Activated T-cell treated with anti-CD3 and anti-CD28 coated beads for 1 hour (primary cell): Measurements from ENCODE around the gene ANAPC16.
"Not testable (repeated sequence)": the region's sequence is repeated elsewhere in the genome, so short reads cannot be mapped to it uniquely, and the experiment has no call there.

Experiments used
- DNase-seq: peaks from one replicate; pipeline ENCODE4 v3.0.0-alpha.2; 2020; ENCODE audit warnings: low read depth

ANAPC16 gene

GRCh38 chr10:72263613-72264241 is 47.9 kb downstream of the ANAPC16 start:
- no peak for DNase-seq

DNA sequence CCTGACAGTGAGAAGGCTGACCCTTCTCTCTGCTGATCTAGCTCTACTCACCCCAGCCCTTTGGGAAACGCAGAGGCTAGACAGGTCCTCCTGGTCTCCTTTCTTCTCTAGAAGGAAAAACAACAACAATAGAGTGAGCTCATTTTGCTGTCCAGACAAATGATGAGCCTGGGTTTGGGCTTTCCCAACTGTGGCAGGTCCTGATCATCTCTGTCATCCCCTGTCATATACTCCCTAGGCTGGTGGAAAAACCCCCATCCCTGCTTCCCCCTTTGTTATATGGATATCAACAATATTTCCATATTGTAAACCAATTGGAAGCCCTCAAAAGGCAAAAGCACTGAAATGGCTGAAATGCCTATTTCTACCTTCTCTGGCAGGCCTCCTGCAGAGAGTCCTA is 48.7 kb downstream of the ANAPC16 start:
- no peak for DNase-seq

GRCh38 chr10:72265508-72265907 is 49.7 kb downstream of the ANAPC16 start:
- no peak for DNase-seq

GRCh38 chr10:72265990-72266865 is 50.4 kb downstream of the ANAPC16 start:
- DNase-seq: no peak

- DNase-seq: no peak
Observed at GRCh38 chr10:72267381-72267780, 51.6 kb downstream of the ANAPC16 start.

DNA sequence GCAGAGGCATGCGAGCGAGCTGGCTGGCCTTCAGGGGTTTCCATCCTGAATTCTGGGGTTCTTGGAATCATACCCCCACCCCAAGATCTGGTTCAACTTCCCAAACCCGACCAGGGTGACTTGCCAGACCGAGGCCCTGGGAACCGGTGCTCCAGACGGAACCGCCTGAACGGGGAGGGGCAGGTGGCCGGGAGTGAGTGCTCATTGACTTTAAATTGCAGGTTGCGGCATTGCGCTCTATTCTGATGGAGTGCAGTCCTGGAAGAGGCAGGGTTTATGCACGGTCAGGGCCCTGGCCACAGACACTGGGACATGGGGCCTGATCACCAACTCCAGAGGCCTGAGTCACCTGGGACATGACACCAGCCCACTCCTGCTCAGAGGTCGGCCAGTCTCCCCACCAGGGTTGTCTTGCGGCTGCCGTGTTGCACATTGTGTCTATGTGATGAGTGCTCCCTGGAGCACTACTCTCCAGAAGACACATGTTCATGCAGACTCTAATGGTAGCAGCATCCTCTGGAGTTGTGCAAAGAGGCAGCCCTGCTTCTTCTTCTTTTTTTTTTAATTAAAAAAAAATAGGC is 52.1 kb downstream of the ANAPC16 start:
- no peak for DNase-seq

DNA sequence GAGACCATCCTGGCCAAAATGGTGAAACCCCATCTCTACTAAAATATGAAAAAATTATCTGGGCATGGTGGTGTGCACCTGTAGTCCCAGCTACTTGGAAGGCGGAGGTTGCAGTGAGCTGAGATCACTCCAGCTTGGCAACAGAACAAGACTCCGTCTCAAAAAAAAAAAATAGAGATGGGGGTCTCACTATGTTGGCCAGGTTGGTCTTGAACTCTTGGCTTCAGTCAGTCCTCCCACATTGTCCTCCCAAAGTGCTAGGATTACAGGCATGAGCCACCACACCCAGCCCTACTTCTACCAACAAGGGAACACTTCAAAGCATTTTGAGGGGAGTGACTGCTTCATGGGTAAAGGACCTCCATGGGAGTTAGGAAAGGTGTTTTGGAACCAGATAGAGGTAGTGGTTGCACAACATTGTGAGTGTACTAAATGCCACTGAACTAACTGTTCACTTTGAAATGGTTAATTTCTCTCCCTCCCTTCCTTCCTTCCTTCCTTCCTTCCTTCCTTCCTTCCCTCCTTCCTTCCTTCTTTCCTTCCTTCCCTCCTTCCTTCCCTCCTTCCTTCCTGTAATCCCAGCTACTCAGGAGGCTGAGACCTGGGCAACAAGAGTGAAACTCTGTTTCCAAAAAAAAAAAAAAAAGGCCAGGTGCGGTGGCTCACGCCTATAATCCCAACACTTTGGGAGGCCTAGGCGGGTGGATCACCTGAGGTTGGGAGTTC is 52.8 kb downstream of the ANAPC16 start:
- not testable (repeated sequence) for DNase-seq

DNA sequence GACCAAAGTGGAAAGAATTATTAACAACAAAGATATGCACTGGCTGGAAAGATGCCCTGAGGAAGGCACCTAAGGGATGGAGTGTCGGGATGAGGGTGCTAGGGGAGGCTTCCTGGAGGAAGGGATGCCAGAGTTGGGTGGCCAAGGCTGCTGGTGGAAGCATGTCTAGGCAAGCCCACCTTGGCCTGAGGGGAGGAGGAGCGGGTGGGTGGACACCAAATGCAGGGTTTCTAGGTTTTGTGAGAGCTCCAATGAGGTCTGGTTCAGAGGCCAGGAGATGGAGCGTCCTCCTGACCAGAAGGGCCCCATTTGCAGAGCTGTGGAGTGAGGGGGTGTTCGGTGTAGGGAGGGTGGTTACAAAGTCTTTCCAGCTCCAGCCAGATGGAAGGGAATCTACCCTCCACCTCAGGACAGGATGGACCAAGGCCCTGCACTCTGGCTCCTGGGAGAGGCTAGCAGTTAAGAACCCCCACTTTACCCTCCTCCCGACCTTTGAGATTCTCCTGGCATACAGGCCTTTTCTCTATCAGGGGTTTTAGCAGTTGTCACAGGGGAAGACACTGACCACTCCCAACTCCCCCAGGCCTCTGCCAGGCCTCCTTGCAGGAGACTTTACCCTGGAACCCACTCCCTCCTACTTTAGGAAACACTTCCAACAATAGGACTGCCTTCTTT is 54.9 kb downstream of the ANAPC16 start:
- DNase-seq: no peak

GRCh38 chr10:72272689-72273409 is 57.0 kb downstream of the ANAPC16 start:
- no peak for DNase-seq

DNA sequence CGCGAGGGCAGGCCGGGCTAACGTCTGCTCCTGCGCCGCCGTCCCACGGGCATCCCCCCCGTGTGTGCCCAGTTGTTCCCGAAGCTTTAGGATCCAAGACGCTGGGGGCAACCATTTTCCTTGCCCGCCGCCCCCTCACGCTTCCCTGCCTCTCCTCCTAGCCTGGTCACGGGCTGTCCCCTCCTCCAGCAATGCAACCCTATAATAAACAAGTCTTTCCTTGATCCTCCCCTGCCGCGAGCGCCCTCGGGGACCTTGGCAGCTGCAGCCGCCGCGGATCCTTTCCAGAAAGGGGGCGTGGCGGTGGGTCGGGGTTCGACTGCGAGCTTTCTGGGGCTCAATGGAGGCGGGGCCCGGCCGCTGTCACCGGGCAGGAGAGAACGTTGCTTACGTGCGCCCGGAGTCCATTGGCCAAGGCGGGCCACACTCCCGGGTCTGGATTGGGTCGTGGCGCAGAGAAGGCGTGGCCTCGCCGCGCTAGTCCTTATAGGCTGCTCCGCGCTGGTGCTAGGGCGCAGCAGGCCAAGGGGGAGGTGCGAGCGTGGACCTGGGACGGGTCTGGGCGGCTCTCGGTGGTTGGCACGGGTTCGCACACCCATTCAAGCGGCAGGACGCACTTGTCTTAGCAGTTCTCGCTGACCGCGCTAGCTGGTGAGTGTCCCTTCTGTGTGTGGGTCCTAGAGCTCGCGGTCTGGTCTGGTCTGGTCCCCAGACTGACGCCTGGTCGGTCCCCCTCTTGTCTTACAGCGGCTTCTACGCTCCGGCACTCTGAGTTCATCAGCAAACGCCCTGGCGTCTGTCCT is 57.8 kb downstream of the ANAPC16 start, which contains the start of gene DDIT4:
Gene DDIT4 (plus strand): TSS at position 515 of the 803 bp plus-strand sequence. CDS start 293 bp downstream, outside the sequence.
- peak; percentile 93 for DNase-seq

- no peak for DNase-seq
Observed at GRCh38 chr10:72274213-72274729, 58.5 kb downstream of the ANAPC16 start.

- peak; percentile 61 for DNase-seq
Observed at GRCh38 chr10:72274730-72275350, 59.0 kb downstream of the ANAPC16 start.

- DNase-seq: no peak
Observed at GRCh38 chr10:72275351-72276012, 59.7 kb downstream of the ANAPC16 start.

GRCh38 chr10:72276013-72276387 is 60.2 kb downstream of the ANAPC16 start:
- DNase-seq: no peak

DNA sequence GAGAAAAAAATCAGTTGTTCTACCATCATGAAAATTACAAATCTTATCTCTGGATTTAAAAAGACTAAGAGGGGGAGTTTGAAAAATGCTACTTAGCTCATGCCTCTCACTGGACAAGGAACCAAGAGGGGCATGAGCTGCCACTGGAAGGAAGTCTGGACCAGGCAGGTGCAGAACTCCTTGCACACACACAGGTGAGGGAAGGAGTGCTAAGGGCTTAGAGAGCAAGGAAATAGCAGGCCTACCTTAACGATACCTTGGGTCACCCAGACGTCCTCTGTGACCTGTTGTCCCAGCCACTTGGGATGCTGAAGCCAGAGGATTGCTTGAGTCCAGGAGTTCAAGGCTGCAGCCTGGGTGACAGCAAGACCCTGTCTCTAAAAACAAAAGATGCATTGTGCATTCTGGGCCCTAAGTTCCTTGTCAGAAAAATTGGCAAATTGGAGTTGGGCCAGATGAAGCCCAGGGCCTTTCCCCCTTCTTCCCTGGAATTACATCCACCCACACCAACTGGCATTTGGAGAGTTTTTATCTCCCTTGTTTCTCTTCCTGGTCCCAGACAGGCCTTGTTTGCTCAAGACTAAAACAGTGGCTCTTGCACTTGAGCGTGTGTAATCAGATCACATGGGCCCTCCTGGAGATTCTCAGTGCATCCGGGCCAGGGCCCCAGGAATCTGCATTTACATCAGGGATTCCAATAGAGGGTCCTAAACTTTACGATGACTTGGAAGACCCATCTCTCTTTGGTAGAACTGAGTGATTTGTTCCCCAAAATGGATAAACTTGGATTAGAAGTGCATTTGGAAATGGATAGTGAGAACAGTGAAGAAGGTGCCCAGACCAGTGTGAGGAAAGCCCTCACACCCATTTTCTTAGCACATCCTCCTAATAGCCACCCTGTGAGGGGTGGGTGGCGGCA is 60.9 kb downstream of the ANAPC16 start:
- no peak for DNase-seq

GRCh38 chr10:72277340-72277995 is 61.7 kb downstream of the ANAPC16 start:
- no peak for DNase-seq

- no peak for DNase-seq
Observed at GRCh38 chr10:72277996-72278667, 62.3 kb downstream of the ANAPC16 start.
